H1 (cell line): ENCODE data around the gene C19orf47. TPM values are rescaled to one million over a fixed set of nuclear protein-coding genes. Genes with fewer than 3 reads are reported as not detected.

Source experiments
- BACH1 ChIP-seq: IDR thresholded peaks from 2 replicates; pipeline ENCODE4 v1.6.1; 2012; ENCODE audit warnings: low read length, improper control_type of control experiment
- CHD7 ChIP-seq: fragments of 300-600 bp; sonication (generic); IDR thresholded peaks from 2 replicates; pipeline ENCODE4 v1.7.1; 2012; ENCODE audit warnings: low read length, moderate library complexity, mild to moderate bottlenecking, inconsistent platforms; ENCODE audit not compliant: insufficient replicate concordance
- GABPA ChIP-seq: IDR thresholded peaks from 2 replicates; pipeline ENCODE4 v1.6.1; 2011; ENCODE audit warnings: mild to moderate bottlenecking, low read length, moderate library complexity, borderline replicate concordance; ENCODE audit not compliant: insufficient read depth
- KDM4A ChIP-seq: IDR thresholded peaks from one replicate; pipeline ENCODE4 v1.7.1; 2012; ENCODE audit warnings: low read depth, mild to moderate bottlenecking, moderate library complexity, low read length, inconsistent platforms; ENCODE audit not compliant: severe bottlenecking
- NANOG ChIP-seq: IDR thresholded peaks from 2 replicates; pipeline ENCODE4 v1.6.1; 2011; ENCODE audit warnings: low read length, low read depth, mild to moderate bottlenecking, inconsistent platforms; ENCODE audit not compliant: insufficient read depth, poor library complexity, severe bottlenecking
- NRF1 ChIP-seq: IDR thresholded peaks from 2 replicates; pipeline ENCODE4 v1.6.1; 2011; ENCODE audit warnings: mild to moderate bottlenecking, low read depth, low read length, improper control_type of control experiment
- YY1 ChIP-seq: IDR thresholded peaks from 2 replicates; pipeline ENCODE4 v1.6.1; 2011; ENCODE audit warnings: low read depth, mild to moderate bottlenecking, low read length
- polyA plus RNA-seq, 7 experiments: library from polyadenylated mRNA; depleted of rRNA in 3 of 7; stranded (reverse) in 5 of 7; unstranded in 2 of 7; fragments of >200 nt in 5 of 7; fragments of 200-250 nt in 2 of 7; gene quantifications; 1 replicate in 5 of 7; 2 replicates in 1 of 7; 4 replicates in 1 of 7; pipeline versions ENCODE4 v1.2.1 to v1.2.3, GENCODE V29; 2011 to 2013; ENCODE audit warnings: missing spikeins in 2 of 7, mixed read lengths in 2 of 7
- total RNA-seq: library from RNA; stranded (reverse); fragmentation: NEBNext Ultra II Directional; extraction: Animal tissue kit (Norgen Biotek cat#: 25700); gene quantifications from 2 replicates; pipeline ENCODE4 v1.2.1, GENCODE V29; 2021

C19orf47 gene
- total and polyA plus RNA-seq, 2 of the 8 experiments (the other 6 are each of a cell fraction or from before 2014, with no cell fraction given), result 17.8 to 27.3 TPM

DNA sequence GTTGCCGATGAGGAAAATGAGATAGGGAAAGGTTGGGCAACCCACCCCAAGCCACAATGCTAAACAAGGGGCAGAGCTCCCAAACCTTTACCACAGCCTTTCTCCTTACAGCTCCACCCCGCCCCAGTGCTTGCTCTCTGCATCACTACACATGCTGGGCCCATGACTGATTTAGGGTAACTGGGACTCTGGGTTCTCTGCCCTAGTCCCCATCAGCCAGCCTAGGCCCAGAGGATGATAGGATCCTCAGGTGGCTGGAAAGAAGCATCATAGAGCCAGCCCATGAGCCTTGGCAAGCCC, 11.6 kb downstream of the C19orf47 start (continued):
- TF ChIP-seq CHD7, result no peak
- no peak for TF ChIP-seq YY1
- no peak for TF ChIP-seq GABPA
- TF ChIP-seq NRF1, result no peak
- TF ChIP-seq KDM4A, result no peak
- TF ChIP-seq BACH1, result no peak
- no peak for TF ChIP-seq NANOG
